Activated gamma-delta T cell treated with anti-CD3 and anti-CD28 coated beads, Interleukin-2, amount 50 U/mL, for 16 hours (primary cell): ENCODE measurements around the gene CA9.
A peak's percentile ranks its signal among the peaks of the same experiment; 100 is the strongest.

Source experiments
- DNase-seq: peaks from one replicate; pipeline ENCODE4 v3.0.0-alpha.2; 2020; ENCODE audit warnings: low read depth

CA9 gene

GRCh38 chr9:35717132-35717870 lies 43.6 kb downstream of the CA9 start:
- no peak for DNase-seq

GRCh38 chr9:35718721-35719511 lies 45.2 kb downstream of the CA9 start:
- DNase-seq: no peak

GRCh38 chr9:35719546-35719945 lies 45.8 kb downstream of the CA9 start:
- DNase-seq: no peak

GRCh38 chr9:35723426-35723825 lies 49.7 kb downstream of the CA9 start:
- DNase-seq: no peak

- no peak for DNase-seq
Measured at GRCh38 chr9:35723908-35724307, 50.2 kb downstream of the CA9 start.

GRCh38 chr9:35725362-35725761 lies 51.6 kb downstream of the CA9 start:
- DNase-seq: no peak

GRCh38 chr9:35726931-35727330 lies 53.2 kb downstream of the CA9 start:
- DNase-seq: peak; percentile 26

GRCh38 chr9:35727676-35728040 lies 53.9 kb downstream of the CA9 start:
- DNase-seq: no peak

- no peak for DNase-seq
Measured at GRCh38 chr9:35728041-35728971, 54.6 kb downstream of the CA9 start.

- no peak for DNase-seq
Measured at GRCh38 chr9:35729101-35729500, 55.4 kb downstream of the CA9 start.

GRCh38 chr9:35729700-35730485 lies 56.2 kb downstream of the CA9 start:
- DNase-seq: no peak

GRCh38 chr9:35730486-35730854 lies 56.7 kb downstream of the CA9 start:
- no peak for DNase-seq
